ENCODE measurements around the gene NXNL2.

- TF ChIP-seq CTCF (IDR thresholded peaks at IDR 0.05) (no peak), POLR2AphosphoS5 (IDR thresholded peaks at IDR 0.05) (no peak), POLR2A (IDR thresholded peaks at IDR 0.05) (no peak)
Measured at GRCh38 chr9:88574953-88575352, 40.0 kb downstream of the NXNL2 start.
